ENCODE results near the gene ZNF652.
"Not testable (repeated sequence)": the region's sequence is repeated elsewhere in the genome, so short reads cannot be mapped to it uniquely, and the experiment has no call there.

The ZNF652 gene

DNA sequence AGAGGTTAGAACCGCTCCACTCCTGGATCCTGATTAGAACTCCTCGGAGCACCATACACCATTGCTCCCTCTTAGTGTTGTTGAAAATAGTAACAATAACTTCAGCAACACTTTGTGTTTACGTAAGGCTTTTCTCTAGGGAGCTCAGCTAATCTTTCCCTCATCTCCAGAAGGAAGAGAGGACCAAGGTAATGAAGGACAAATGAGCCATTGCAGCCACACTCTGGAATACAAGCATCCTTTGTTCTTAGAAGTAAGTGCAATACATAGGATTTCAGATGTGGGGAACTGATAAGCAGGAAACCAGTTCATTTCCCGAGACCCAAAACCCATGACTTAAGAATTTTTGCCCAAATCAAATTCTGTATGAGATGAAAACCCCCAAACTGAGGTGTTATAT is 22.9 kb upstream of the ZNF652 start:
- DNase-seq, result no peak

DNA sequence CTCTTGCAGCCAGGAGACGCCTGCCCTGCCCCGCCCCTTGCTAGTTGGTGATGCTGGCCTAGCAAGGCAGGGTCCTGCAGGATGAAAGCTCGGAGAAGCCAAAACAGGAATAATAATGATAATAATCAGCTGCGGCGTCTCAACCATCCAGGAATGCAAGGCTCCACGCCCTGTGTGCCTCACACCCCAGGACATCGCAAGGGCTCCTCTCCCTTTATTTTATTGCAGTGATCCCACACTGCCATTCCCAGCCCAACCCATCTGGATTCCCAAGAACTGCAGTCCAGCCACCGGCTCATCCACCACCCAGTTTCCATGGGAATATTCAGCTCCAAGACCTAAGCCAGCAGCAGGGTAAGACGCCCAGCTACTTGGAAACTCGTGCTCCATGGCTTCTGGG is 21.0 kb upstream of the ZNF652 start:
- DNase-seq, result no peak

DNA sequence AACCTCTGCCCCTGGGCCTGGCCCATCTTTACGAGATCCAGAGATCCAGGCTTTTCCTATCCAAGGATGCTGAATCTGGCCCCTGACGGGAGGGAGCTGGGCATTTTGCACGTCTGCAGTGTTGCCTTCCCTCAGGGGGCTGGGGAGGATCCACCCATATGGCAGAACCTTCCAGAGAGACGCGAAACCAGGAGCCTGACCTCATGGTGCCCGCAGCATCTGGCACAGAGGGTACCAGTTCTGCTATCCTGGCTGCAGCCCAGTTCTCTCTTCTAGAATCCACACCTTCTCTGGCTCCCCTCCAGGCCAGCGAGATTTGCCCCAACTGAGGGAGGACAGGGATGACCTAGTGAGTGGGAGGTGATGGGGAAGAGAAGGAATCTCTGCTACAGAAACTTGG is 20.5 kb upstream of the ZNF652 start:
- no peak for DNase-seq

DNA sequence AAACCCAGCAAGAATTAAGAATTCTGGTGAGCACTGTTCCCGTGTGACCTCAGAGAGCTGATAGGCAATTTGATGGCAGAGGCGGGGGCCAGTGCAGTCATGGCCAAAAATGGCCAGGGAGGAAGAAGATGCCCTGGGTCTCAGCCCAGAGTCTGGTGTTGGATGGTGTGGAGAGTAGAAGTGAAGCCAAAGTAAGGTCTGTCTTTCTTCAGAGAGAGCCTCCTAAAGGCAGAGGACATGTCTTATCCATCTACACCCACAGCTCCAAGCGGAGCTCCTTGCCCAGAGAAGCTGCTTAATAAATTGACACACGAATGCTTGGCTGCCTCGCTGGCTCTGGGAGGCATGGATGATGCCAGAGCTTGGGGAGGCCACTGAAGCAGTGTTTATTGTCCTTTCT is 19.7 kb upstream of the ZNF652 start:
- DNase-seq, result no peak

- DNase-seq, result no peak
Measured at GRCh38 chr17:49381033-49381432, 19.0 kb upstream of the ZNF652 start.

GRCh38 chr17:49379926-49380325 is 17.9 kb upstream of the ZNF652 start:
- no peak for DNase-seq

DNA sequence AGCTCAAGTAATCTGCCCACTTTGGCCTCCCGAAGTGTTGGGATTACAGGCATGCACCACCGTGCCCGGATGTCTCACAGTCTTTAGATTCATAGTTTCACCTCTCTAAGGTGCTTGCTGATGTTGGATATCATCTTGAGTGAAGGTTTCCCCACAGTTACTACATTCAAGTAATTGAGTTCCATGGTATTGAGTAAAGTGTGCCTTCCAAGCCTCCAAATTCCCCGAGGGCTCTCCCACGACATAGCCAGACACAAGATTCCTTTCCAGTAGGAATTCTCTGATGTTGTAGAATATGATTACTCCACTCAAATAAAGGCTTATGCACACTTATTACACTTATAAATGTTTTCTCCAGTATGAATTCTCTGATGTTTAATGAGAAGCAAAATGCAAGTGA is 16.3 kb upstream of the ZNF652 start:
- DNase-seq, result no peak

DNA sequence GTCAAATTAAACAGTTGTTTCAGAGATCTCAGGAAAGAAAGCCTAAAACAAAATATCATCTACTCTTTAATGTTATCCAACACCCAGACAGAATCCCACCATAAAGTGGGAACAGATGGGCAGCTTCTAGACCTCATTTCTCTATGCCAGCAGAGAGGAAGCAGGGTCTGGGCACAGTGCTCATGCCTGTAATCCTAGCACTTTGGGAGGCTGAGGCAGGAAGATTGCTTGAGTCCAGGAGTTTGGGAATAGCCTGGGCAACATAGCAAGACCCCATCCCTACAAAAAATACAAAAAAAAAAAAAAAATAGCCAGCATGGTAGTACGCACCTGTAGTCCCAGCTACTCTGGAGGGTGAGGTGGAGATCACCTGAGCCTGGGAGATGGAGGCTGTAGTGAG is 13.5 kb upstream of the ZNF652 start:
- DNase-seq, result no peak

DNA sequence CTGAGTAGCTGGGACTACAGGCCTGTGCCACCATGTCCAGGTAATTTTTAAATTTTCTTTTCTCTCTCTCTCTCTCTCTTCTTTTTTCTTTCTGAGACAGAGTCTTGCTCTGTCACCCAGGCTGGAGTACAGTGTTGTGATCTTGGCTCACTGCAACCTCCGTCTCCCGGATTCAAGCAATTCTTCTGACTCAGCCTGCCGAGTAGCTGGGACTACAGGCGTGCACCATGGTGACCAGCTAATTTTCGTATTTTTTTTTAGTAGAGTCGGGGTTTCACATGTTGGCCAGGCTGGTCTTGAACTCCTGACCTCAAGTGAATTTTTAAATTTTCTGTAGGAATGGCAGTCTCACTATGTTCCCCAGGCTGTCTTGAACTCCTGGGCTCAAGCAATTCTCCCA is 11.1 kb upstream of the ZNF652 start:
- no peak for DNase-seq

DNA sequence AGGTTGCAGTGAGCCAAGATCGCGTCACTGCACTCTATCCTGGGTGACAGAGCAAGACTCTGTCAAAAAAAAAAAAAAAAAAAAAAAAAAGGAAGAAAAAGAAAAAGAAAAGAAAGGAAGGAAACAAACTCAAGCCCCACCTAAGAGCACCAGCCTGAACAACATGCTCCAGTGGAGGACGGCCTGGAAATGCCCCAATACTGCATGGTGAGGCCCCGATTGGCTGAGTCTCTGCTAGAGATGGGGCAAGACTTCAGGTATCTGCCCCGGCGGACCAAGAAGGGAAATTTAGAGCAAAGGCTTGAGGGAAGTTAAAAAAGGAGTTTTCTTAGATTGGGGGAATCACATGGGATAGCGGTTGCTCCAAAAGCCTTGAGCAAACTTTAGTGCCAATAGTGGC is 10.4 kb upstream of the ZNF652 start:
- DNase-seq, result no peak

DNA sequence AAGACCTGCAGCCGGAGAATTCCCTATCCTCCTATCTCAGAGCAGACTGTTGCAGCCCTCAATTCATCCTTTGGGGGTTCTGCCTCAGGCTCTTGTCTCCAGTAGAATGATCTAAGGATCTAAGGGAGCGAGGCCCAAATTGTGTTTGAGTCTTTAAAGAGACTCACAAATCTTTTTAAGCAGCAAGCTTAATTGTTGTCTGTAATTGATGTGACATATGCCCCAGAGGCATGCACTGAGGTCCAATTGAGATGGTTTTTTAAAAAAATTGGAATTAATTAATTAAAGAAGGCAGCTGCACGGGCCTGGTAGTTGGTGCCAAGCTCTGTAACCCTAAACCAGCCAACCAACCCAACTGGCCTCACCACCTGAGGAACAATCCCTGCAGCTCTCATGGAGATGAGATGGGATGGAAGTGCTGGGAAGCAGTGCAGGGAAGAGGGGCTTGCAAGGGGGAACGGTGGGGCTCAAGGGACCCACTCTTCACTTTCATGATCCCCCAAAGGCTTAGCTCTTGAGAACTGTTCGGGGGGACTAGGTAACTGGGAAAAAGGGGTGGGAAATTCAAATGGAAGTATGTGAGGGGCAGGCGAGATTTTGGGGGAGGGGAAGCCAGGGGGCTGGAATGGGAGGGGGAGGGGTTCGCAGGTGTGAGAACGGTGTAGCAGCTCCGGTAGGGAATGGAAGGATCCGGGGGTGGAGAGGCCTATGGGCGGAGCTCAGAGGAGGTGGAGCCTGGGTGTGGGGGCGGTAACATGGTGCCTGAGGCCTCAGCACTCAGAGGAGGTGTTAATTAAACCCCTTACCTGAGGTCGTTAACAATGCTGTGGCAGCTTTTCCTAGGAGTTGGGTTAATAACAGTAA is 9.2 kb upstream of the ZNF652 start:
- DNase-seq, result no peak

DNA sequence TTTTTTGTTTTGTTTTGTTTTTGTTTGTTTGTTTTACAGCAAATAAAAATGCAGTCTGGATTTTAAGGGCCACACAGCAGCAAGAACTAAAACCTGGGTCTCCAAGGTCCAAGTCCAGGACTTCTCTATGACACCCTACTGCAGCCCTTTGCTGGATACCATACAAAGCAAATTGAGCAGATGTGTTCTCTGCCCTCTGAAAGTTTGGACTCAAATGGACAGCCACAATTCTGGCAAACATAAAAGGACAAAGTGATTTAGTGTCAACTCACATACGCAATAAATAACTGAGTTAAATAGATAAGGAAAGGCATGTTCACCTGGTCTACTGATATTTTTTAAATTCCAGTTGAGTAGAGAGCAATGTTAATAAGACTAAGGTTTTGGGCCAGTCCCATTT is 7.7 kb upstream of the ZNF652 start:
- DNase-seq, result no peak

- DNase-seq, result no peak
Measured at GRCh38 chr17:49369089-49369488, 7.0 kb upstream of the ZNF652 start.

- DNase-seq, result no peak
Measured at GRCh38 chr17:49365667-49366066, 3.6 kb upstream of the ZNF652 start.

GRCh38 chr17:49365126-49365525 is 3.1 kb upstream of the ZNF652 start:
- not testable (repeated sequence) for DNase-seq

GRCh38 chr17:49364119-49364518 is 2.1 kb upstream of the ZNF652 start:
- DNase-seq, result no peak

GRCh38 chr17:49363251-49363650 is 1.2 kb upstream of the ZNF652 start:
- no peak for DNase-seq

DNA sequence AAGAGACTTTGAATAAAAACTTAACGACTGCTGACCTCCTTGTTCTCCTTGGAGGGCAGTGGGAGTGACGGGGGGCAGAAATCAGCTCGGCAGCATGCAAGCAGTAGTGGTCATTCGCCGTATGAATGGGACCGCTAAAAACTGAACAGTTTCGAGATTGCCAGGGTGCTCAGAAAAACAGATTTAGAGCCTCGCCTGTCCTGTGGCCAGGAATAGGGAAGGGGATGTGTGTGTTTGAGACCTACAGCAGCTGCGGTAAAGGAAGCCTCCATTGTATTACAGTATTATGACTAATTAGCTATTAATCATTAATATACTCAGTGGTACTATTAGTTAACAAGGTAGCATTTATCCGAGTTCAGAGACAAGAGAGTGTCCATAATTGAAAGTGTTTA is 670 bp upstream of the ZNF652 start:
- no peak for DNase-seq

DNA sequence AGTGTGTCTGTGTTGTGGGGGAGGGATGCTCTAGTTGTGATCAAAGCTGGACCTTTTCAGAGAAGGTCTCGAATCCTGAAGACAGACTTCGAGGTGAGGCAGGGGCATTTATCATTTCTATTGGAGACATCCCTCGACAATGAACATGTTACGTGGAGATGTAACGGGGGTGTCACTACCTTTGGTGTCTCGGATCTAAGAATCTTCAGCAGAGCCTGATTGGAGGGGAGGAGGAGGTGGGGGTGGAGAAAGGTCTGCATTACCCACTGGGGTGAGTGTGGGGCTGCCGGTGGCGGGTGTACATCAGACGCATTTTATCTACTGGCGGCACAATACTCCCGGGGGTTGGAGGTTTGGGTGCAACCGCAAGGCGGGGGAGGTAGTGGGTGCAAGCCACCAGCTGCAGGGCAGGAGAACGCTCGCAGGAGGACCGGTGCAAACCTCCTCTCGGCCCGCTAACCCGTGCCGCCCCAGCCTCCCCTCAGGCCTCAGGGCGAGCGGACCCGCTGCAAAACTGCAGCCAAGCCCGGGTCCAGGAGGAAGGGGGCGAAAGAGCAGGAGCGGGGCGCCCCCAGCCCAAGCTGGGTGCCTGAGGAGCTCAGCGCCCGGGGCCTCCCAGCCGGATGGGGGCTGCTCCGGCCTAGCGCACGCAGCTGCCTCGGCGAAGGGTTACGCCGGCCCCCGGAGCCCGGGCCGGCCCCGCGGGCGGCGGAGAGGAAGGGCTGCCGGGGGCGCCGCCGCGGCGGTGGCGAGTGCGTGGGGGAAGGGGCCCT is 735 bp downstream of the ZNF652 start:
- peak; percentile 50 for DNase-seq

GRCh38 chr17:49360796-49361128 is 1.3 kb downstream of the ZNF652 start:
- no peak for DNase-seq

DNA sequence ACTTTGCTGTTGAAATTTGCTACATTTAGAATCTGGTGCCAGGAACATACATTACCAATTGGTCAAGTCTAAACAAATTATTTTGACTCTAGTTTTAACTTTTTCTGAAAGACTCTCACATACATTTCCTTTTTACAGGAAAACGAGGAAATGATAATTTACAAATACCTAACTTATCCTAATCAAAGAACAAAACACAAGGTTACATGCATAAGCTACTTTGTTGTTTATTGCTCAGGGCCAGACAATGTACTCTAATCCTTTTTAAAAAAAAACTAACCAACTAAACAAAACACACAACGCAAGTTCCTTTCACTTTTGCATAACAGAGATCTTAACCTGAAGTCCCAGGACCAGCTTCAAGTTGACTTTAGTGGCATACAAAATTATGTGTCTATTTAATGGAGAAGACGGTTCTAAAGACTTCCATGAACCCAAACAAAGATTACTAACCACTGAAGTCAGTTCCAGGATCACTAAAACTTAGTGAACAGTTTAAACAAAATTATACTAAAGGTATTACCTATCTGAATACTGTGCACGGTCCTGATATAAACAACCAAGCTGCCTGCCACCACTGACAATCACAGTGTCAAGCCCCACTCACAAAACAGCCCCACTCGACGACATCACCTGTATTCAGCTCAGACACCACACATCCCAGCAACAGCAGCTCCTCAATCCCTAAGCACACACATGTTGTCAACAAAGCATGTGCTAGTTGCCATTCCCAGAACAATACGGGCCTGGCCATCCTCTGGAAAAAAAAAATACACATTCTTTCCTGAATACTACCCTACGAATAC is 1.9 kb downstream of the ZNF652 start:
- no peak for DNase-seq

GRCh38 chr17:49358641-49359247 is 3.3 kb downstream of the ZNF652 start:
- DNase-seq, result no peak

GRCh38 chr17:49357516-49357915 is 4.5 kb downstream of the ZNF652 start:
- DNase-seq, result no peak

Data from fibroblast of skin of right biceps (primary cell).